LHCN-M2 (cell line): ENCODE measurements around the gene NAP1L4. TPM values are rescaled to one million over a fixed set of nuclear protein-coding genes. Genes with fewer than 3 reads are reported as not detected.

Experiments
- DNase-seq: peaks from one replicate; pipeline ENCODE4 v3.0.0-alpha.2; 2012; ENCODE audit warnings: low read depth
- polyA plus RNA-seq: library from polyadenylated mRNA; unstranded; fragments of >200 nt; gene quantifications from one replicate; pipeline ENCODE4 v1.2.1, GENCODE V29; 2012; ENCODE audit warnings: missing spikeins
- total RNA-seq: library from RNA; depleted of rRNA; stranded (reverse); fragments of >200 nt; gene quantifications from 2 replicates; pipeline ENCODE4 v1.2.3, GENCODE V29; 2014; rRNA removed

NAP1L4 gene
- total RNA-seq, result 120 and 140 TPM in 2 replicates
- polyA plus RNA-seq, result 97.4 TPM

- DNase-seq, result peak; percentile 94
Measured at GRCh38 chr11:2992234-2992996, at the start of gene NAP1L4. Gene NAP1L4 (minus strand): TSS chr11:2992329. CDS start chr11:2979220, 13,109 bp downstream.

- no peak for DNase-seq
Measured at GRCh38 chr11:3040881-3041280, 48.8 kb upstream of the NAP1L4 start.

GRCh38 chr11:3037945-3038271, 45.8 kb upstream of the NAP1L4 start:
- DNase-seq, result no peak

- peak; percentile 64 for DNase-seq
Measured at GRCh38 chr11:3037040-3037944, 45.2 kb upstream of the NAP1L4 start.

GRCh38 chr11:3036419-3036818, 44.3 kb upstream of the NAP1L4 start:
- DNase-seq, result no peak

- no peak for DNase-seq
Measured at GRCh38 chr11:3035333-3035732, 43.2 kb upstream of the NAP1L4 start.

- DNase-seq, result no peak
Measured at GRCh38 chr11:3030289-3031070, 38.4 kb upstream of the NAP1L4 start.

- DNase-seq, result no peak
Measured at GRCh38 chr11:3028813-3029212, 36.7 kb upstream of the NAP1L4 start.

- DNase-seq, result no peak
Measured at GRCh38 chr11:3026803-3027202, 34.7 kb upstream of the NAP1L4 start.

GRCh38 chr11:3022982-3023381, 30.9 kb upstream of the NAP1L4 start:
- DNase-seq, result peak; percentile 78

GRCh38 chr11:3022300-3022967, 30.3 kb upstream of the NAP1L4 start:
- peak; percentile 83 for DNase-seq

- peak; percentile 24 for DNase-seq
Measured at GRCh38 chr11:3021125-3021524, 29.0 kb upstream of the NAP1L4 start.

- DNase-seq, result no peak
Measured at GRCh38 chr11:3020011-3020410, 27.9 kb upstream of the NAP1L4 start.

GRCh38 chr11:3018596-3018995, 26.5 kb upstream of the NAP1L4 start:
- DNase-seq, result no peak

GRCh38 chr11:3016861-3017260, 24.7 kb upstream of the NAP1L4 start:
- no peak for DNase-seq

GRCh38 chr11:3015796-3016195, 23.7 kb upstream of the NAP1L4 start:
- DNase-seq, result no peak

GRCh38 chr11:3014943-3015342, 22.8 kb upstream of the NAP1L4 start:
- no peak for DNase-seq

- DNase-seq, result no peak
Measured at GRCh38 chr11:3014057-3014938, 22.2 kb upstream of the NAP1L4 start.

- DNase-seq, result no peak
Measured at GRCh38 chr11:3011891-3012885, 20.1 kb upstream of the NAP1L4 start.
